ENCODE results near the gene CYP2D6.

The CYP2D6 gene

GRCh38 chr22:42083119-42083518 is 47.5 kb downstream of the CYP2D6 start:
- TF ChIP-seq CTCF (conservative IDR thresholded peaks at IDR 0.05; ENCODE audit: low read depth, low read length): no peak
- DNase-seq (ENCODE audit: low read depth): no peak
- H3K4me3 ChIP-seq (ENCODE audit: low read depth, low read length): no peak overlapping the region

GRCh38 chr22:42080287-42080686 is 50.3 kb downstream of the CYP2D6 start:
- DNase-seq (ENCODE audit: low read depth): peak; percentile 63
- no peak for TF ChIP-seq CTCF (conservative IDR thresholded peaks at IDR 0.05; ENCODE audit: low read depth, low read length)
- H3K4me3 ChIP-seq (ENCODE audit: low read depth, low read length): peak overlapping the region; percentile 87

- H3K4me3 ChIP-seq (ENCODE audit: low read depth, low read length): peak within 1 kb of the TSS; percentile 87
- TF ChIP-seq CTCF (conservative IDR thresholded peaks at IDR 0.05; ENCODE audit: low read depth, low read length): no peak
- DNase-seq (ENCODE audit: low read depth): peak; percentile 99
Observed at GRCh38 chr22:42079319-42080251, 51.0 kb downstream of the CYP2D6 start, which contains the start of gene SMDT1. Gene SMDT1 (plus strand): TSS chr22:42079700. CDS start chr22:42079769, 69 bp downstream.

- peak; percentile 50 for DNase-seq (ENCODE audit: low read depth)
- H3K4me3 ChIP-seq (ENCODE audit: low read depth, low read length): peak overlapping the region; percentile 87
- no peak for TF ChIP-seq CTCF (conservative IDR thresholded peaks at IDR 0.05; ENCODE audit: low read depth, low read length)
Observed at GRCh38 chr22:42078469-42079318, 51.9 kb downstream of the CYP2D6 start.

- no peak for TF ChIP-seq CTCF (conservative IDR thresholded peaks at IDR 0.05; ENCODE audit: low read depth, low read length)
- no peak overlapping the region for H3K4me3 ChIP-seq (ENCODE audit: low read depth, low read length)
- no peak for DNase-seq (ENCODE audit: low read depth)
Observed at GRCh38 chr22:42077486-42078125, 53.0 kb downstream of the CYP2D6 start.

- no peak for TF ChIP-seq CTCF (conservative IDR thresholded peaks at IDR 0.05; ENCODE audit: low read depth, low read length)
- DNase-seq (ENCODE audit: low read depth): no peak
- no peak overlapping the region for H3K4me3 ChIP-seq (ENCODE audit: low read depth, low read length)
Observed at GRCh38 chr22:42076764-42077485, 53.7 kb downstream of the CYP2D6 start.
